ENCODE results near the gene GALNT7.

Gene GALNT7

GRCh38 chr4:173237762-173238161, 69.2 kb downstream of the GALNT7 start:
- no peak for DNase-seq (ENCODE audit: extremely low spot score)
- no peak for TF ChIP-seq CTCF (IDR thresholded peaks at IDR 0.05; ENCODE audit: control extremely low read depth, extremely low read depth, low read depth, missing control alignments)
- ChIA-PET CTCF (interaction anchor here (1.1 to 2.9 kb wide), 7 partner anchors 9 to 234 kb away, joined by 3 to 13 read pairs (median 6); no protein-coding TSS in a partner anchor), POLR2A (no interaction called here)

GRCh38 chr4:173240696-173241095, 72.1 kb downstream of the GALNT7 start:
- no peak for TF ChIP-seq CTCF (IDR thresholded peaks at IDR 0.05; ENCODE audit: control extremely low read depth, extremely low read depth, low read depth, missing control alignments)
- CTCF ChIA-PET: interaction anchor here (0.8 kb wide), 1 partner anchor 17 kb away, joined by 3 read pairs; no protein-coding TSS in a partner anchor

GRCh38 chr4:173242466-173243250, 74.0 kb downstream of the GALNT7 start:
- ChIA-PET CTCF (interaction anchor here (1.0 to 1.6 kb wide), 8 partner anchors 10 to 229 kb away, joined by 3 to 8 read pairs (median 4); no protein-coding TSS in a partner anchor), POLR2A (no interaction called here)
- no peak for TF ChIP-seq CTCF (IDR thresholded peaks at IDR 0.05; ENCODE audit: control extremely low read depth, extremely low read depth, low read depth, missing control alignments)
- no peak for DNase-seq (ENCODE audit: extremely low spot score)

More at GRCh38 chr4:173240696-173241095, 72.1 kb downstream of the GALNT7 start:
- no peak for DNase-seq (ENCODE audit: extremely low spot score)
- POLR2A ChIA-PET: no interaction called here

- no peak for DNase-seq (ENCODE audit: extremely low spot score)
- TF ChIP-seq CTCF (IDR thresholded peaks at IDR 0.05; ENCODE audit: control extremely low read depth, extremely low read depth, low read depth, missing control alignments): no peak
- ChIA-PET POLR2A (no interaction called here), CTCF (interaction anchor here (1.0 to 1.6 kb wide), 5 partner anchors 9 to 230 kb away, joined by 3 to 8 read pairs (median 4); no protein-coding TSS in a partner anchor)
Measured at GRCh38 chr4:173243321-173243720, 74.7 kb downstream of the GALNT7 start.

- TF ChIP-seq CTCF (IDR thresholded peaks at IDR 0.05; ENCODE audit: control extremely low read depth, extremely low read depth, low read depth, missing control alignments): no peak
- ChIA-PET CTCF (interaction anchor here (1.0 to 1.6 kb wide), 2 partner anchors 8 to 230 kb away, joined by 4 read pairs; no protein-coding TSS in a partner anchor), POLR2A (interaction anchor here (0.6 kb wide), 1 partner anchor 20 kb away, joined by 3 read pairs; no protein-coding TSS in a partner anchor)
- DNase-seq (ENCODE audit: extremely low spot score): no peak
Measured at GRCh38 chr4:173243917-173244658, 75.5 kb downstream of the GALNT7 start.

- ChIA-PET POLR2A (no interaction called here), CTCF (interaction anchor here (1.1 to 3.5 kb wide), 4 partner anchors 8 to 221 kb away, joined by 3 to 33 read pairs (median 4); no protein-coding TSS in a partner anchor)
- DNase-seq (ENCODE audit: extremely low spot score): no peak
- no peak for TF ChIP-seq CTCF (IDR thresholded peaks at IDR 0.05; ENCODE audit: control extremely low read depth, extremely low read depth, low read depth, missing control alignments)
Measured at GRCh38 chr4:173245952-173246351, 77.3 kb downstream of the GALNT7 start.
